SU-DHL-6 (cell line): Measurements from ENCODE around the gene POT1.

Experiments
- EZH2phosphoT487 ChIP-seq: fragments of 200-600 bp; sonication (generic), shearing (Covaris generic); conservative IDR thresholded peaks from 2 replicates; pipeline ENCODE4 v1.6.1; 2018; ENCODE audit warnings: mild to moderate bottlenecking, antibody characterized with exemption, low read length, moderate library complexity, mixed read lengths
- TF ChIP-seq, protein P1 (sequence below): fragments of 200-600 bp; sonication (generic); IDR thresholded peaks from one replicate; pipeline ENCODE4 v1.5.1; 2017; ENCODE audit warnings: antibody characterized with exemption, mild to moderate bottlenecking, low read length, moderate library complexity; ENCODE audit not compliant: insufficient read depth, poor library complexity, severe bottlenecking

- TF ChIP-seq, protein P1, sequence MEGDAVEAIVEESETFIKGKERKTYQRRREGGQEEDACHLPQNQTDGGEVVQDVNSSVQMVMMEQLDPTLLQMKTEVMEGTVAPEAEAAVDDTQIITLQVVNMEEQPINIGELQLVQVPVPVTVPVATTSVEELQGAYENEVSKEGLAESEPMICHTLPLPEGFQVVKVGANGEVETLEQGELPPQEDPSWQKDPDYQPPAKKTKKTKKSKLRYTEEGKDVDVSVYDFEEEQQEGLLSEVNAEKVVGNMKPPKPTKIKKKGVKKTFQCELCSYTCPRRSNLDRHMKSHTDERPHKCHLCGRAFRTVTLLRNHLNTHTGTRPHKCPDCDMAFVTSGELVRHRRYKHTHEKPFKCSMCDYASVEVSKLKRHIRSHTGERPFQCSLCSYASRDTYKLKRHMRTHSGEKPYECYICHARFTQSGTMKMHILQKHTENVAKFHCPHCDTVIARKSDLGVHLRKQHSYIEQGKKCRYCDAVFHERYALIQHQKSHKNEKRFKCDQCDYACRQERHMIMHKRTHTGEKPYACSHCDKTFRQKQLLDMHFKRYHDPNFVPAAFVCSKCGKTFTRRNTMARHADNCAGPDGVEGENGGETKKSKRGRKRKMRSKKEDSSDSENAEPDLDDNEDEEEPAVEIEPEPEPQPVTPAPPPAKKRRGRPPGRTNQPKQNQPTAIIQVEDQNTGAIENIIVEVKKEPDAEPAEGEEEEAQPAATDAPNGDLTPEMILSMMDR: no peak
- no peak for TF ChIP-seq EZH2phosphoT487
These were observed 153.5 kb downstream of the POT1 start for GRCh38 chr7:124776153-124776552.
